Stomach smooth muscle (tissue), 2 donors: ENCODE data around the gene LRP2BP.

Experiments used
- H3K27ac ChIP-seq: one replicate; pipeline ENCODE4 v1.7.0; 2013; ENCODE audit warnings: mild to moderate bottlenecking, low read length, inconsistent platforms
- H3K27me3 ChIP-seq, 2 donors: one replicate each; pipeline ENCODE4 v1.7.0; 2013; ENCODE audit warnings: low read length in 2 of 2; ENCODE audit not compliant: insufficient read depth in 2 of 2, control insufficient read depth in 1 of 2
- H3K36me3 ChIP-seq, 2 donors: one replicate each; pipeline ENCODE4 v1.7.0; 2013; ENCODE audit warnings: low read length in 2 of 2; ENCODE audit not compliant: control insufficient read depth in 2 of 2, insufficient read depth in 2 of 2
- H3K4me1 ChIP-seq: one replicate; pipeline ENCODE4 v1.7.0; 2013; ENCODE audit warnings: low read length; ENCODE audit not compliant: control insufficient read depth, insufficient read depth
- H3K4me3 ChIP-seq, 2 donors: one replicate each; pipeline ENCODE4 v1.7.0; 2013; ENCODE audit warnings: low read length in 2 of 2
- H3K9ac ChIP-seq, 2 donors: one replicate each; pipeline ENCODE4 v1.7.0; 2013; ENCODE audit warnings: low read length in 2 of 2, mild to moderate bottlenecking in 1 of 2
- H3K9me3 ChIP-seq, 2 donors: one replicate each; pipeline ENCODE4 v1.7.0; 2013; ENCODE audit warnings: low read length in 2 of 2; ENCODE audit not compliant: control insufficient read depth in 2 of 2
- donor health status: healthy.
- donor health status: Pancreatic carcinoma.

LRP2BP gene

DNA sequence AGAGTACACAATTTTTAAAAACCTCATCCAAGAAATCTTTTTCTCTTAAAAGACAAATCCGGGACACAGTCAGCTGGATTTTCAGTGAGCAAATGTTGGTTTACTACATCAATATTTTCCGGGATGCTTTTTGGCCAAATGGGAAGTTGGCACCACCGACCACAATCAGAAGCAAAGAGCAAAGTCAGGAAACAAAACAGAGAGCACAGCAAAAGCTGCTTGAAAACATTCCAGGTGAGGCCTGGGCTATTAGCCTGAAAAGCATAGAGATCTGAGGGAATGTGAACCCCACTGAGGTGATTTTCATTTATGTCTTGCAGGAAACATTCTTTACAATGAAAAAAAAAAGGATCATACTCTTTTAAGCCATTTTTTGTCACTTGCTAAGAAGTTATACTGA is 33.9 kb downstream of the LRP2BP start:
- Histone ChIP-seq H3K36me3 (peaks cover 4 to 14% of the 10 kb centered on the region in 2 donors), H3K9ac (no peak overlapping the region), H3K27me3 (no peaks in the 10 kb centered on the region), H3K4me3 (no peak overlapping the region), H3K27ac (no peak overlapping the region), H3K4me1 (no peaks in the 10 kb centered on the region), H3K9me3 (no peaks in the 10 kb centered on the region)

DNA sequence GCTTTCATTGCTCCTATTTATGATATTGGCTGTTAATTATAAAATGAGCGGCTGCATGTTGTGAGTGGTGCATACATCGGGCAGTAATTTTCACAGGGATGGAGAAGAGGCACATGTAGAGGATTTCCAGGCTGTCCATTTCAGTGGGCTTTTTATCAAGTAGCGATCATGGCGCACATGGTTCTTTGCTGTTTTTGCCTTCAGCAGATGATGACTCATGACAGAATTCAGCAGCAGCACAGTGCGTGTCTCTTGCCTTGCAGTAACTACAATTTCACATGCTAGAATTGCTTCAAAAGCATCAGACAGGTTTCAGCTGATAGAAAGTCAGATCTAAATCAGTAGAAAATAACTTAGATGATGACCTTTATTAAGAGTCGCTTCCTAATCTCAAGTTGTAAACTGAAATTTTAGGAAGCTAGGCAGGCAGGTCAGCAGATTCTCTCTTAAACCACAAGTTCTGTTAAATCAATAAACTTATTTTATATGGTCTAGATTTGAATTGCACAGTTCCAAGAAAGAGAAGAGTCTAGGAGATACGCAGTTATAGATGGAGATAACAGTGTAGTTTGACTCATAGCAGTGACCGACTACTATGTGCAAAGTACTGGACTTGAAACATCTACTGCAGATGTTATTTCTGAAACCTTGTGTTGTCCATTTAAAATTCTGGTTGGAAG is 35.8 kb downstream of the LRP2BP start:
- Histone ChIP-seq H3K9ac (no peak overlapping the region), H3K4me1 (no peaks in the 10 kb centered on the region), H3K27ac (no peak overlapping the region), H3K4me3 (no peak overlapping the region), H3K36me3 (peaks cover 4 to 12% of the 10 kb centered on the region in 2 donors), H3K9me3 (no peaks in the 10 kb centered on the region), H3K27me3 (no peaks in the 10 kb centered on the region)

DNA sequence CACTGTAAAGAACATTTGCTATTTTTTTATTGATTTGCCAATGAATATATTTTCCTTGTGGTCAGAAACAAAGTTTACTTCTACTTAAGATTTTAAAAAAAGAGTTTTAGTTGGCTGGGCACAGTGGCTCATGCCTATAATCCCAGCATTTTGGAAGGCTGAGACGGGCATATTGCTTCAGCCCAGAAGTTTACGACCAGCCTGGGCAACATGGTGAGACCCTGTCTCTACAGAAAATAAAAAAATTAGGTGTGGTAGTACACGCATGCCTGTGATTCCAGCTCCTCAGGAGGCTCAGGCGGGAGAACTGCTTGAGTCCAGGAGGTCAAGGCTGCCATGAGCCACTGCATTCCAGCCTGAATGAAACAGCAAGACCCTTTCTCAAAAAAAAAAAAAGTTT is 36.8 kb downstream of the LRP2BP start:
- Histone ChIP-seq H3K4me1 (no peaks in the 10 kb centered on the region), H3K27ac (no peak overlapping the region), H3K36me3 (peaks cover 13 to 15% of the 10 kb centered on the region in 2 donors), H3K9ac (no peak overlapping the region), H3K9me3 (no peaks in the 10 kb centered on the region), H3K27me3 (no peaks in the 10 kb centered on the region), H3K4me3 (no peak overlapping the region)

DNA sequence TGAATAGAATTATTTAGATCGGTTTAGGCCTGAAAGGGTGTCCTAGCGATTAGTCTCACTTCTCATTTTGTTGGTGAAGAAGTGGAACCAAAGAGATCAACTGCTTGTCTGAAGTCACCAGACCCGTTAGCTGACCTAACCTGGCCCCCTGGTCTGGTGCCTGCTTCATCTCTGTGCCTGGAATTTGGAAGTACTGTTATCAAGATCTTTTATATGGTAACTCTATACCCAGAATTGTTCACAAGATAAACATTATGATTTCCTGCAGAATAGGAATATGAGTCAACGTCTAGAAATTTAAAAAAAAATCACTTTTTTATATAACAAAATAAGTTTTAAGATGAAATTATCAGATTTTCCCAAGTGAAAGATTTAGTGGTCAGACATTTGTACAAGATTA is 37.2 kb downstream of the LRP2BP start:
- Histone ChIP-seq H3K27ac (no peak overlapping the region), H3K9me3 (no peaks in the 10 kb centered on the region), H3K4me1 (no peaks in the 10 kb centered on the region), H3K36me3 (peaks cover 13 to 15% of the 10 kb centered on the region in 2 donors), H3K9ac (no peak overlapping the region), H3K27me3 (no peaks in the 10 kb centered on the region), H3K4me3 (no peak overlapping the region)

DNA sequence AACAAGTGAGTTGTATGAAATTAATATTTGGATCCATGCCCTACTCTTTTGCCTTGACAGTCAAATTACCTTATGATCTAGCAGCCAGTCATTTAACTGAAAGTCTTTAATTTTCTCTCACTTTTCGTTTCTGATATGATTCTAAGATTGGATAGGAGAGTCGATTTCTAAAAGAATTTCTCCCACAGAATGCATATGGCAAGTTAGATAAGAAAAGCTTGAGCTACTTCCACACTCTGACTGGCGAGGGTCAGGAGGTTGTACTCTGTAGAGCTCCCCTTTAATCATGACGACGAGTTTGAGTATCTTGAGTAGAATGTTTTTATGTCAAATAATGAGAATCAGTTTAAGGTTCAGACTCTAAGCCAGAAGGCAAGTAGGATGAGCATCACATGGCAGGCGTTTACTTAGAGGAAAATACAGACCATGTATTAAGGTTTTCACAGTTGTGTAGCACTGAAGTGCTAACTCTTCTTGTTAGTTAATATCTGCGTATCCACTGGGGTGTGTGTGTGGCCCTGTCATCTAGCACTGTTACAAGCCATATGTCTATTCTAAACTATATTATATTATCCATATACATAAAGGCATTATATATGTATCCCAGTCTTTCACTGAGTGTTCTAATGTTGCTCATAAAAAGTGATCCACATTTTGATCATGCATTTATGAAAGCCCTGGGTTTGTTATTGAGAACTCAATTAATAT is 37.8 kb downstream of the LRP2BP start:
- H3K9me3 ChIP-seq = no peaks in the 10 kb centered on the region
- H3K9ac ChIP-seq = no peak overlapping the region
- H3K27ac ChIP-seq = no peak overlapping the region
- peaks cover 13 to 15% of the 10 kb centered on the region in 2 donors for H3K36me3 ChIP-seq
- H3K27me3 ChIP-seq = no peaks in the 10 kb centered on the region
- H3K4me1 ChIP-seq = no peaks in the 10 kb centered on the region
- H3K4me3 ChIP-seq = no peak overlapping the region

DNA sequence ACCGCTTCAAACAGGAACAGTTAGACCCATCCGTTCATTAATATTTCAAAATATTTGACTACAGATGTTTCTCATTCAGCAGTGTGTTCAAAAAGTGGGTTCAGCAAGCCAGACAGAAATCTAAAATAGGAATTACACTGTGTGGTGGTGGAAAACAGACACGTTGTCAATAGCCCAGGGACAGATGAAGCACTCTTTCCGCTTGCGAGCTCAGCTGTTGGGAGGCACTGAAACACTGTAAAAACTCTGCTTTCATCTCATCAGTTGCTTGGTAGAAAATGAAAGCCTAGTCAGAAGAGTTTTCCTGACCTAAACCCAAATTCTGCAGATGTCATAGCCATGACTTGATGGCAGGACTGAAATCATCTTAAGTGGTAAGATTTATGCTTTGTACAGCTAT is 38.5 kb downstream of the LRP2BP start:
- Histone ChIP-seq H3K4me3 (no peak overlapping the region), H3K27me3 (no peaks in the 10 kb centered on the region), H3K36me3 (peaks cover 14 to 22% of the 10 kb centered on the region in 2 donors), H3K9me3 (no peaks in the 10 kb centered on the region), H3K4me1 (no peaks in the 10 kb centered on the region), H3K27ac (no peak overlapping the region), H3K9ac (no peak overlapping the region)

DNA sequence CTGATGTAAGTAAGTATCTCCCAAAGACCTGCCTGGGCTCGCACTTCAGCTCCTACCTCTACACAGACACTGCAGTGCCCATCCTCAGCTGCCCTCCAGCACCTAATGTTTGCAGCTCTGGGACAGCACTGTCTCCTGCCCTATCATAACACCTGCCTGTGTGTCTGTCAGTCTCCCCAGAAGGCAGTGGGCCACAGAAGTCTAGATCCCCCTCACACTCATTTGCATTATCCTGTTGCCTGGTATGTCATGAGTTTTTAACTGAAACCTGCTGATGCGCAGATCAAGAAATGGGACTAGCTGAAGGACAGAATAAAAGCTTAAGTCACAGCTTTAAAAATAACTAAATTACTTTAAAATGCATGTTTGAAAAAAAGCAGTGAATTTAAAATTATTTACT is 43.0 kb downstream of the LRP2BP start:
- Histone ChIP-seq H3K36me3 (peaks cover 17% of the 10 kb centered on the region in 2 donors), H3K27ac (no peak overlapping the region), H3K4me3 (no peak overlapping the region)

DNA sequence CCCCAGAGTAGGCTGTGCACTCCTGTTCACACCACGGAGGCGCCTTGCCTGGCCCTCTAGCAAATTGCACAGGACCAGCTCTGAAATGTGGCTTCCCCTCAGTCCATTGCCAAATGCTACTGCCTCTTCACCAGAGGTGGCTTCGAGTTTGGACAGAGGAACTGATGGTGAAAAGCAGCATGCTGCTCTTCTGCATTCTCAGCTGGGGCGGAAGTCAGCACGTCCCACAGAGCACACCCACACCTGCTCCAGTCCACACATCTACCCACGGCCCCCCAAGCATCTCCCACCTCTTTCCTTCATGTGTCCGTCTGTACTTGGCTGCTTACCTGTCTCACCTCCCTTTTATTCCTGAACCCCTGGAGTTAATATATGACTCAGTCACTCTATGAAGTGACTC is 43.5 kb downstream of the LRP2BP start:
- H3K9ac ChIP-seq = no peak overlapping the region
- H3K4me3 ChIP-seq = no peak overlapping the region
- no peaks in the 10 kb centered on the region for H3K9me3 ChIP-seq
- no peaks in the 10 kb centered on the region for H3K4me1 ChIP-seq
- no peaks in the 10 kb centered on the region for H3K27me3 ChIP-seq
- H3K27ac ChIP-seq = no peak overlapping the region
- H3K36me3 ChIP-seq = peaks cover 15 to 17% of the 10 kb centered on the region in 2 donors

More for the DNA sequence above, 43.0 kb downstream of the LRP2BP start:
- Histone ChIP-seq H3K4me1 (no peaks in the 10 kb centered on the region), H3K27me3 (no peaks in the 10 kb centered on the region), H3K9ac (no peak overlapping the region), H3K9me3 (no peaks in the 10 kb centered on the region)

DNA sequence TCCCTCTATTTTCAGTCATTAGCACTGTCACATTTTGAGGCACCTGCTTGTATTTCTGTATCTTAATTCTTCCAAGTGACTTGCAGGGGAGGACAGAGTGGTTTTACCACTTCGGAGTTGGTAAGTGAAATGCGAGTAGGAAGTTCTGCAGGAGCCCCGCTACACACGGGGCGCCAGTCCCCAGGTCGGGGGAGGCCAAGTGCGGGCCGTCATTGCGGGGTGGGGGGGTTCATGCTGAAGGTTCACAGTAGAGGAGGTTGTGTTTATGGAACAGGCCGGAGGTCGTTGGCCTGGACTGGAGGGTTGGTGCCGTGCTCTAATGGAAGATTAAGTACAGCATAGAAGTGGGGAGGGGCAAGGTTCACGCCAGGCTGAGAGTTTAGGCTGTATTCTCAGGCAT is 44.0 kb downstream of the LRP2BP start:
- peaks cover 15 to 17% of the 10 kb centered on the region in 2 donors for H3K36me3 ChIP-seq

DNA sequence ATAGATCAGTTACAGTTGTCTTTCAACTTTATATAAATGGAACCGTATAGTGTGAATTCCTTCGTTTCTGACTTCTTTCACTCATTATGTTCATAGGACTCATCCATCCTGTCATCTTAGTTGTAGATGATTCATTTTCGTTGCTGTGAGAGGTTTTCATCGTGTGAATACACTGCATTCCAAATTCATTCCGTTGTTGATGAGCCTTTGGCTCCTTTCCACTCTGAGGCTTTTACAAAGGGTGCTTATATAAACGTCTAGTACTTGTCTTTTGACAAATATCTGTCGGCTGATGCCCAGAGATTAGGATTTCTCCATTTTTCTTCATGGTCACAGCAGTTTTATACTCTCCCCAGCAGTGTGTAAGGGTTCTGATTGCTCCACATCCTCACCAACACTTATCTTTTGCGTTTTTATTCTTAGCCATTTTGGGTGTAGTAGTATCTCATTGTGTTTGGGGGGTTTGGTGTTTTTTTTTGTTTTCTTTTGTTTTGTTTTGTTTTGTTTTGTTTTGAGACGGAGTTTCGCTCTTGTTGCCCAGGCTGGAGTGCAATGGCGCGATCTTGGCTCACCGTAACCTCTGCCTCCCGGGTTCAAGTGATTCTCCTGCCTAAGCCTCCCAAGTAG is 48.6 kb downstream of the LRP2BP start:
- no peak overlapping the region for H3K4me3 ChIP-seq
- H3K27me3 ChIP-seq = no peaks in the 10 kb centered on the region
- peaks cover 4 to 7% of the 10 kb centered on the region in 2 donors for H3K36me3 ChIP-seq
- H3K9ac ChIP-seq = no peak overlapping the region
- peaks cover 3% of the 10 kb centered on the region for H3K4me1 ChIP-seq
- H3K27ac ChIP-seq = no peak overlapping the region
- no peaks in the 10 kb centered on the region for H3K9me3 ChIP-seq

More for the DNA sequence above, 44.0 kb downstream of the LRP2BP start:
- H3K27me3 ChIP-seq = no peaks in the 10 kb centered on the region
- H3K9me3 ChIP-seq = no peaks in the 10 kb centered on the region
- H3K4me1 ChIP-seq = no peaks in the 10 kb centered on the region
- no peak overlapping the region for H3K4me3 ChIP-seq
- H3K9ac ChIP-seq = no peak overlapping the region
- no peak overlapping the region for H3K27ac ChIP-seq
